NK-92 treated with Interleukin-12 subunit alpha and Interleukin-12 subunit beta, amount 100 ng/mL, for 24 hours (cell line): ENCODE measurements around the gene ARL4D.

Experiments
- DNase-seq: peaks from one replicate; lab custom pipeline; 2025; lab: John Stamatoyannopoulos, UW

The ARL4D gene

GRCh38 chr17:43427362-43428043, 28.7 kb downstream of the ARL4D start:
- no peak for DNase-seq

GRCh38 chr17:43428524-43428923, 29.7 kb downstream of the ARL4D start:
- DNase-seq: no peak

DNA sequence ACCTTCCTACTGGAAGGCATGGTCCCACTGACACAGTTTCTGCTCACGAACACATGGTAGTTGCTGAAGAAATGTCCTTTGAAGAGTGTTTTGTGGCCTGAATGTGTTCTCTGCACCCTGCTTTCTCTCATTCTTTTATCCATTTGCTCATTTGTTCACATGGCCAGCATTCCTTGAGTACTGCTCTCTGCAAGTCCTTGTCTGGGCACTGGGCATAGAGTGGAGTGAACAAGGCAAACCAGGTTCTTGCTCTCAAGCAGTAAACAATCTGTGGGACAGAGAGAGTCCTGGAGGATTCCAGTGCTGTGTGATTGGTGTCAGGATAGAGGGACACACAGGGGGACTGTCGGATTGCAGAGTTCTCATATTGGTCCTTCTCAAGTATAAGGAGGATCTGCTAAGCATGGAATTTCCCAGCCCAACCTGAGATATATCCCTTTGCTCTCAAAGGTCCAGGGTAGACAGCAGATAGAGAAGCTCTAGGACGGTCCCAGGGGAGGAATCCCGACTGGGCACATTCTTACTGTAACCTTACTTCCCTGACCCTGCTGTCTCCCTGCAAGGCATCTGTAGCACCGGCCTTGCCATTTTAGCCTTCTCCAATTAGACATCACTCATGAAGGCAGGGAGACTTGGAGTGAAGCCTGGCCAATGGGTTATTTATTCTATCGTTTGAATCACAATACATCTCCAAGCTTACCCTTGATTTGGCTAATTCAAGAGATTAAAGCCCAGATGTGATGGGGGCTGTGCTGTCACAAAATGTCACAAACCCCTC, 32.3 kb downstream of the ARL4D start:
- no peak for DNase-seq

DNA sequence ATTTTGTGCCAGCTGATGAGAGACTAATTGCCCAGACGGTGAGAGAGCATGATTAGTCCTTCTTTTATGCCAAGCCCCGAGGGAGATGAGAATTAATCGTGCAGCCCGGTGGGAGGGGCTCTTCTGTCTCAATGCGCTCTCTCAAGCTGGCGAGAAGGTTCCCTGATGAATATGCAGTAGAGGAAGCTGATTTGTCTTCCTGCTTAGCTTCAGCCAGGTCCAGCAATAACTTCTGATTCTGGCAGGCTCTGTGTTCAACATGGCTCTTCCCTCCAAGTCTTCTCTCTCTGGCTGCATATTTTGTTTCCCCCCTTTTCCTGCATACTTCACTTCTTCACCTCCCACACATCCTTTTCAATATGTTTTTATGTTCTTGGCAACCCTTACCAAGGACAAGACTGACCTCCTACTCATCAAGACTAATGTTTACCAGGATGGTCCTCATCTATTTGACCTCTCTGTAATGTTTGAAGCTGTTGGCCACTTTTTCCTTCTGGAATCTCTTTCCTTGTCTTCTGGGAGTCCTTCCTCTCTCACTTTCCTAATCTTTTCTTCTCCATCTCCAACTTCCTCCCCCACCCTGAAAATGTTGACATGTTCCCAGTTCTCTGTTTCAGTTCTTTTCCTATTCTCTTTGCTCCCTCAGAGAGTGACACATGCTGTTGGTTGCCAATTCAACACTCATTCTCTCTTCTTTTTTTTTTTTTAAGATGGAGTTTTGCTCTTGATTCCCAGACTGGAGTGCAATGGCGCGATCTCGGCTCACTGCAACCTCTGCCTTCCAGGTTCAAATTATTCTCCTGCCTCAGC, 33.1 kb downstream of the ARL4D start:
- no peak for DNase-seq

DNA sequence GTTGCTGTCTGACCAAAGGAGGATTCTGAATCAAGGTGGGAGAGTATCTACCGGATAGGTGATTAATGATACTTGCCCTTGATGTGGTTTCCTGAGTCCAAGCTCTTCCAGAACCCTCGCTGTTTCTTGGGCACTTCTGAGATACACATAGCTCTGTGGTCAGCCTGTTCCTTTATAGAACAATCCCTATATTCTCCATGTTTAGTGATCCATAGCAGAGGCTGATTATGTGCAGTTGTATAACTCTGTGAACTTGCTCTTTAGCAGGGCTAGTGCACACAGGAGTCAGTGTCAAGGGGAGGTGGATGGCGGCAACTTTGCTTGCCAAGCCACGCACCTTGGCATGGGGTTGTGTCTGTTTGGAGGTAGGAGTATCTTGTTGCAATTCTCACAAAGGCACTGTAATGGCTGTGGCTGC, 36.1 kb downstream of the ARL4D start:
- no peak for DNase-seq

GRCh38 chr17:43437756-43438155, 39.0 kb downstream of the ARL4D start:
- no peak for DNase-seq

- DNase-seq: no peak
These were observed 39.8 kb downstream of the ARL4D start for GRCh38 chr17:43438626-43439025.

DNA sequence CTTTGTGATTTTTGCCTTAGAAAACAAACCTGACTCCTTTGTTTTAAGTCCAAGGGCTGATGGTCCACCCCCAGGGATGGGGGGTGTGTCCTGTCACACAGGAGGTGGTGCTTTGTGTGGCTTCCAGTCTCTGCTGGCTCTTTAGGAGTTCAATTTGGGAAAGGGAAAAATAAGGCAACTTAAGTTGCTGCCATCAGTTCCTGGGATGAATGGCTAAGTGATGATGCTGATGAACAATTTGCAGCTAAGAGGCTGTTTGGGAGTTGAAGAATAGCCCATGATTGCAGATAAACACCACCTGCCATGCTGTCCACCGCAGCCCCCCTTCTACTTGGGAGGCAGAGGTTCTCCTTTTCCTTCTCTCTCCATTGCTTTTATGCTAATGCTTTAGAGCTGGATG, 40.2 kb downstream of the ARL4D start:
- DNase-seq: no peak

GRCh38 chr17:43442711-43443110, 43.9 kb downstream of the ARL4D start:
- no peak for DNase-seq

DNA sequence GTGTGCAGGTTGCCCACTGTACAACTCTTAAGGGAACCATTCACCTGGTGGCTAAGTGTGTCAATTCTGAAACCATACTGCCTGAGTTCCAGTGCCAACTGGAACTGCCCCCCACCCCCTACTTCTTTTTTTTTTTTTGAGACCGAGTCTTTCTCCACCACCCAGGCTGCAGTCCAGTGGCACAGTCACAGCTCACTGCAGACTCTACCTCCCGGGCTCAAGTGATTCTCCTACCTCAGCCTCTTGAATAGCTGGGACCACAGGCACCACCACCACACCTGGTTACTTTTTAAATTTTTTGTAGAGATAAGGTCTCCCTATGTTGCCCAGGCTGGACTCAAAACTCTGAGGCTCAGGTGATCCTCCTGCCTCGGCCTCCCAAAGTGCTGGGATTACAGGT, 44.6 kb downstream of the ARL4D start:
- DNase-seq: no peak

DNA sequence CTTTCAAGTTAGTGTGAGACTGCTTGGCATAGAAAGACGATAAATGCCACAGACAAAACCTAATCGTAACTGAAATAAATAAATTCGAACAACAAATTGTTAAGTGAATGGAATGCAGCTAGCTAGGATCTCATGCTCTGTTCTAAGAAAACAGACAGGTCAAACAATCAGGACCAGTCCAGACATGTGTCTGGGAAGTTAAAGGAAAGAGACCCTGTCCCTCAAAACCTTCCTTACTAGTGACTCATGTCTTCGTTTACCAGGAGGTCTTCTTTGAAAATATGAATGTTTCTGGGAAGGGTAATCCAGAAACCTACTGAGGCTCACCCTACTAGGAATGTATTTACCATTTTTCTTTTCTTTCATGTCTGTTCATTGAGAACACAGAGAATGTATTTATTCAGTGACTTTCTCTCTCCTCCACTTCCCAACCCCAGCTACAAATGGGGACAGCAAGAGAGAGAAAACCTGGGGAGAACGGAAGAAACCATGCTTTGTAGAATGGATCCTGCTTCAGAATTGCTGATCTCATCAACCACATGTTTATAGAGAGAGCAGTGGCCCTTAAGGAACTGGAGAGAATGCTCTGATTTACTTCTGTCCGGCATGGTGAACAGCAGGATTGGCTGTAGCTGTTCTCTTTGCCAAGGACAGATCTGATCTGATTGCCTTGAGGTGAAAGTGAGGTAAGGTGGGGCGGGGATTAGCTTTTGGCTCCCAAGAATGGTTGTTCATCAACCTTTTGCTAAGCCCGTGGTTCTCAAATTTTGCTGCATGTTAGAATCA, 45.6 kb downstream of the ARL4D start:
- DNase-seq: no peak

DNA sequence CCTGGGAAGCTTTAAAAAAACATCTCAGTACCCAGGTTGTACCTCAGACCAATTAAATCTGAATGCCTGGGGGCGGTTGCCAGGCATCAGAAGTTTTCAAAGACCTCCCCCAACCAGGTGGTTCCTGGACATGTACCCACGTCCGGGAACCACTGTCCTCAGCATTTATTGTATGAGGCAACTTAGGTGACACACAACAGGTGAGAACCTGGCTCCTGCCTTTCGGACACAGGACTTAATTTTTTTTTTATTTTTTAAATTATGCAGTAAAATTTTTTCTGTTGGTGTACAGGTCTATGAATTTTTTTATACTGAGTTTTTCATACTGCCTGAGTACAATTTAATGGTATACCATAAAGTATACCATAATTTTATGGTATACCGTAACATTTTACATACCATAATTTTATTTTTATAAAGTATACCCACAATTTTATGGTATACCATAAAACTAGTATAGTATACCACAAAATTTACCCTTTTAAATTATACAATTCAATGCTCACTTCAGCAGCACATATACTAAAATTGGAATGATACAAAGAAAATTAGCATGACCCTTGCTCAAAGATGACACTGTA, 46.3 kb downstream of the ARL4D start:
- no peak for DNase-seq

GRCh38 chr17:43446773-43447172, 48.0 kb downstream of the ARL4D start:
- DNase-seq: no peak

DNA sequence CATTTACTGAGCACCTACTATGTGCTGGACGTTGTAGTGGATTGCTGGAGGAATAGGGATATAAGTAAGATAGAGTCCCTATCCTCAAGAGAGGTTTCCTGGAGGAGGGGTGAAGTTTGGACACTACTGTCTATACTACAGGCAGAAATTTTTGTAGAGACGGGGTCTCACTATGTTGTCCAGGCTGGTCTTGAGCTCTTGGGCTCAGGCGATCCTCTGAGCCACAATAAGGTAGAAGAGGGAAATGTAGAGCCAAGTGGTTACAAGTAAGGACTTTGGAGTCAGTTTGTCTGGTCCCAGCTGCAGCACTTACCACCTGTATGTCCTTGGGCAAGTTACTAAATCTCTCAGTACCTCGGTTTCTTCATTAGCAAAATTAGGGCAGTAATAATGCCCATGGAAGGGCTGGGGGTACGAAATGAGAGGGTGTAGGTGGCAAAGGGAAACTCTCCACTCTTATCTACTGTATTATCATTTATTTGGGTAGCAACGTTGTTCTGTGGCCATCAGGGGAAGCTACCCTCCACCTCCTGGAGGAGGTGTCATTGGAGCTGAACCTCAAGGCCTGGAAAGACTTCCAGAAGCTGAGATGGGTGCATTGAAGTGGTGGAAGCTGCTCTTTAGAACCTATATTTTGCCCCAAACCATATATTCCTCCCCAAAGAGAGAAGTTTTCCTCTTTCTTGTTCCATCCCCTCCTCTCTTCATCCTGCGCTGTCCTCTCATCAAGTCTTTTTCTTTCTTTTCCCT, 50.1 kb downstream of the ARL4D start:
- no peak for DNase-seq

GRCh38 chr17:43449470-43450248, 50.9 kb downstream of the ARL4D start:
- no peak for DNase-seq
